HG02610 (cell line): ENCODE data around the gene ITGB2.

ENCODE experiments used
- ATAC-seq: cut with Tn5 transposase; IDR thresholded peaks from one replicate; pipeline ENCODE4 v1.9.1; 2021; ENCODE audit warnings: mild to moderate bottlenecking, moderate library complexity; ENCODE audit not compliant: unreplicated experiment

The ITGB2 gene

GRCh38 chr21:44850905-44851657, 69.6 kb downstream of the ITGB2 start:
- ATAC-seq, result no peak

GRCh38 chr21:44850208-44850800, 70.4 kb downstream of the ITGB2 start:
- no peak for ATAC-seq

- no peak for ATAC-seq
Measured at GRCh38 chr21:44849616-44850130, 71.0 kb downstream of the ITGB2 start.

GRCh38 chr21:44848821-44849521, 71.7 kb downstream of the ITGB2 start:
- no peak for ATAC-seq

- ATAC-seq, result no peak
Measured at GRCh38 chr21:44847261-44848056, 73.2 kb downstream of the ITGB2 start.

- no peak for ATAC-seq
Measured at GRCh38 chr21:44846485-44847260, 74.0 kb downstream of the ITGB2 start.

GRCh38 chr21:44846224-44846484, 74.5 kb downstream of the ITGB2 start:
- no peak for ATAC-seq

- peak; percentile 47 for ATAC-seq
Measured at GRCh38 chr21:44845418-44846223, 75.1 kb downstream of the ITGB2 start.

GRCh38 chr21:44844256-44844655, 76.4 kb downstream of the ITGB2 start:
- no peak for ATAC-seq

GRCh38 chr21:44842721-44843445, 77.8 kb downstream of the ITGB2 start:
- no peak for ATAC-seq

GRCh38 chr21:44842087-44842486, 78.6 kb downstream of the ITGB2 start:
- ATAC-seq, result no peak

GRCh38 chr21:44840771-44841170, 79.9 kb downstream of the ITGB2 start:
- no peak for ATAC-seq

- no peak for ATAC-seq
Measured at GRCh38 chr21:44838951-44839350, 81.7 kb downstream of the ITGB2 start.

GRCh38 chr21:44838039-44838895, 82.4 kb downstream of the ITGB2 start:
- no peak for ATAC-seq

- no peak for ATAC-seq
Measured at GRCh38 chr21:44837537-44837936, 83.2 kb downstream of the ITGB2 start.

- no peak for ATAC-seq
Measured at GRCh38 chr21:44836666-44837471, 83.8 kb downstream of the ITGB2 start.

- no peak for ATAC-seq
Measured at GRCh38 chr21:44836349-44836665, 84.4 kb downstream of the ITGB2 start.
